ENCODE data around the gene STARD10. TPM values are rescaled to one million over a fixed set of nuclear protein-coding genes. Genes with fewer than 3 reads are reported as not detected.

The STARD10 gene
- total and polyA plus RNA-seq, 3 donors from 2014 or later = 130 to 379 (median 202) TPM

DNA sequence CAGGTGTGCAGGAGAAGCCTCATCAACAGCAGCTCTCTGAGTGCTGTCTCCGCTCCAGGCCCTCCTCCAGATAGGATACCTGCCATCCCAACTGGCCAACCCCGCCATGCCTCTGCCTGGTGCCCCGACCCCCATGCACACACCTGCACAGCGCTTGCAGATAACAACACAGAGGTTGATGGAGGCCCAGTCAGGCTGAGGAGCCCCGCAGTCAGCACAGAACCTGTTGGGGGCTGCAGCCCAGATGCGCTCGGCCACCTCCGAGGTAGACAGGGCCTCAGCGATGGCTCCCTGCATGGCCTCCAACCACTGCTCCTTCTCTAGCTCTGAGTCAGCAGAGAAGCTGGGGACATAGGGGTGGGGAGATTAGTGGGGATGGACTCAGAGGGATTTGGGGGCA, 86.8 kb downstream of the STARD10 start:
- Histone ChIP-seq H3K4me3 (no peak overlapping the region), H3K27ac (no peak overlapping the region), H3K36me3 (ENCODE audit: low read depth, missing control alignments) (no peaks in the 10 kb centered on the region), H3K4me1 (peaks cover 18% of the 10 kb centered on the region), H3K27me3 (no peaks in the 10 kb centered on the region), H3K9me3 (no peaks in the 10 kb centered on the region)
- DNase-seq = no peak
- intact Hi-C loops (cut with DNase I; ENCODE audit: low total_unique reads) = no loop called here
- 90 to 94% methylated on average over 9 of the region's 9 CpGs for WGBS, 2 donors
- TF ChIP-seq, protein P1, sequence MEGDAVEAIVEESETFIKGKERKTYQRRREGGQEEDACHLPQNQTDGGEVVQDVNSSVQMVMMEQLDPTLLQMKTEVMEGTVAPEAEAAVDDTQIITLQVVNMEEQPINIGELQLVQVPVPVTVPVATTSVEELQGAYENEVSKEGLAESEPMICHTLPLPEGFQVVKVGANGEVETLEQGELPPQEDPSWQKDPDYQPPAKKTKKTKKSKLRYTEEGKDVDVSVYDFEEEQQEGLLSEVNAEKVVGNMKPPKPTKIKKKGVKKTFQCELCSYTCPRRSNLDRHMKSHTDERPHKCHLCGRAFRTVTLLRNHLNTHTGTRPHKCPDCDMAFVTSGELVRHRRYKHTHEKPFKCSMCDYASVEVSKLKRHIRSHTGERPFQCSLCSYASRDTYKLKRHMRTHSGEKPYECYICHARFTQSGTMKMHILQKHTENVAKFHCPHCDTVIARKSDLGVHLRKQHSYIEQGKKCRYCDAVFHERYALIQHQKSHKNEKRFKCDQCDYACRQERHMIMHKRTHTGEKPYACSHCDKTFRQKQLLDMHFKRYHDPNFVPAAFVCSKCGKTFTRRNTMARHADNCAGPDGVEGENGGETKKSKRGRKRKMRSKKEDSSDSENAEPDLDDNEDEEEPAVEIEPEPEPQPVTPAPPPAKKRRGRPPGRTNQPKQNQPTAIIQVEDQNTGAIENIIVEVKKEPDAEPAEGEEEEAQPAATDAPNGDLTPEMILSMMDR (IDR thresholded peaks at IDR 0.05) = no peak
- no peak for TF ChIP-seq POLR2A (IDR thresholded peaks at IDR 0.05)

DNA sequence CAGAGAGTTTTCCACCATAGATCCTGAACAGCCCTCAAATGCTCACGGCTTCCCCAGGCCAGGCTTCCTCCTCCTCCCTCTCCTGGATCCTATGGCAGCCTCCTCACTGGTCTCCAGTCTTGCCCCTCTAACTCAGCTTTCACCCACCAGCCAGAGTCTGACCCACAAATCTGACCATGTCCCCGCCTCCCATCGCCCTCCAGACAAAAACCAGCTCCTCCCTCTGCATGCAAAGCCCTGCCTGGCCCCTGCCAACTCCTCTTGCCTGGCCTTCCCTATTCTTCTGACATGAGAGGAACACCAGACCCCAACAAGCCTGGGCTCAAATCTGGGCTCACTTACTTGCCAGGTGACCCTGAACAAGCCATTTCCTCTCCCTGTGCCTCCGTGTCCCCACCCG, 87.3 kb downstream of the STARD10 start:
- Histone ChIP-seq H3K36me3 (ENCODE audit: low read depth, missing control alignments) (no peaks in the 10 kb centered on the region), H3K4me1 (peaks cover 18% of the 10 kb centered on the region), H3K4me3 (no peak overlapping the region), H3K9me3 (no peaks in the 10 kb centered on the region), H3K27me3 (no peaks in the 10 kb centered on the region), H3K27ac (no peak overlapping the region)
- intact Hi-C loops (cut with DNase I; ENCODE audit: low total_unique reads) = no loop called here
- no peak for DNase-seq
- WGBS, 2 donors = 82 to 83% methylated on average over 5 of the region's 5 CpGs
- TF ChIP-seq, protein P1 (IDR thresholded peaks at IDR 0.05) = no peak
- TF ChIP-seq POLR2A (IDR thresholded peaks at IDR 0.05) = no peak

DNA sequence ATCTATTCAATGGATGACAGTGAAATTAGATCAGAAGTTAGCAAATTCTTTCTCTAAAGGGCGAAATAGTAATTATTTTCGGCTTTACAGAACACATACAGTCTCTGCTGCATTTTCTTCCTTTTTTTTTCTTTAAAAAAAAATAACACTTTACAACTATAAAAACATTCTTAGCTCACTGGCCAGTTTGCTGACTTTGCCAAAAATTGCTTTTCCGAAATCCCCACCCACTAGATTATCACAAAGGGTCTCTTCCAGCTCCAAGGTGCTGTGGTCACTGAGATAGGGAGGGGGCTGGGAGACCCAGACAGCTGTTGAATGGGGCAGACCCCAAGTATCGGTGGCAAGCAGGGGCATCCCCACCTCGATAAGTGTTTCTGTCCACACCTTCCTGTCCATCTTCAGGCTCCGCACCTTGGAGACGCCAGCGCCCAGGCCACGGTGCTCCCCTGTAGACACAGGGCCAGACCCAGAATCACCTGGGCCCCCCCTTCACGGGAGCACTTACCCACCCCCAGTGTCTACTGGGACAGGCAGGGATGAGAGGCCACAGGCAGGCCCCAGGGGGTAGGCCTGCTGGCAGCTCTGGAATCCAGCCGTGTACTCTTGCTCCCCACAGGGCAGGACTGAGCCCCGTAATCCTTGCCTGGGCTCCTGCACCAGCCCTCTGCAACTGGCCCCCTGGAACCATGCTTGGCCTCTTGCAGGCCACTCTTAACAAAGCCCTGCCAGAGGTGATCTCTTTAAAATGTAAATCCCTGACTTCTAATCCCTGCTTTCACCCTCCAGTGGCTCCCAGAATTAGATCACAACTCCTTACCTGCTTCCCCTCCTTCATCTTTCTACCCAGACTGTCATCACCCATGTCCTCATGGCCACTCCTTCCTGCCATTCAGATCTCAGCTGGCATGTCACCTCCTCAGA, 88.1 kb downstream of the STARD10 start:
- H3K36me3 ChIP-seq (ENCODE audit: low read depth, missing control alignments) = no peaks in the 10 kb centered on the region
- DNase-seq = no peak

DNA sequence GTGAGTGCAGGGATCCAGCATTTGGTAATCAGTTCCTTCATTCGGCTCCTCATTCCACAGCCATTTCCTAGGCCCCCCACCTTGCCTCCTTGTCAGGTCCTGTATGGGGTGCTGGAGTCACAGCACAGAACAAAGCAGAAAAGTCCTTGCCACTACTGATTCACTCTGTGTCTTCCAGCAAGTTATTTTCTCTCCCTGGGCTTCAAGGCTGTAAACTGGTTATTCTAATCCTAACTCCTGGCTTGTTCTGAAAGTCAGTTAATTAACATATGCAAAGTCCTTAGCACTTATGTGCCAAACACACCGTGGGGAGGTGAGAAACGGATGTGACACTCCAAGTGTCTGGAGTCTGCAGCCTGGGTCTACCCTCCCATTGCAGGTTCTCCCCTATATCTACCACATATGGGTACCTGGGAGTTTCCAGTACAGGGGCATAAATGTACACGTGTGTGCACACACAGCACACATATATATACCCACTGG, 89.0 kb downstream of the STARD10 start:
- H3K4me1 ChIP-seq = peaks cover 18% of the 10 kb centered on the region
- no peak for DNase-seq
- H3K27ac ChIP-seq = no peak overlapping the region
- no peaks in the 10 kb centered on the region for H3K27me3 ChIP-seq
- no peaks in the 10 kb centered on the region for H3K36me3 ChIP-seq (ENCODE audit: low read depth, missing control alignments)
- no peak overlapping the region for H3K4me3 ChIP-seq
- H3K9me3 ChIP-seq = no peaks in the 10 kb centered on the region
- TF ChIP-seq POLR2A (IDR thresholded peaks at IDR 0.05) = no peak
- TF ChIP-seq, protein P1 (IDR thresholded peaks at IDR 0.05) = no peak
- intact Hi-C loops (cut with DNase I; ENCODE audit: low total_unique reads) = no loop called here
- 59 to 70% methylated on average over 3 to 4 of the region's 4 CpGs for WGBS, 2 donors

More for the DNA sequence above, 88.1 kb downstream of the STARD10 start:
- no peaks in the 10 kb centered on the region for H3K9me3 ChIP-seq
- WGBS, 2 donors = 83 to 84% methylated on average over 12 of the region's 12 CpGs
- no peaks in the 10 kb centered on the region for H3K27me3 ChIP-seq
- no peak overlapping the region for H3K4me3 ChIP-seq
- H3K4me1 ChIP-seq = peaks cover 18% of the 10 kb centered on the region
- intact Hi-C loops (cut with DNase I; ENCODE audit: low total_unique reads) = no loop called here
- TF ChIP-seq POLR2A (IDR thresholded peaks at IDR 0.05) = no peak
- TF ChIP-seq, protein P1 (IDR thresholded peaks at IDR 0.05) = no peak
- H3K27ac ChIP-seq = no peak overlapping the region

Small RNA genes lying within 50 kb of the gene (microRNA-seq; reads per million reads assigned to microRNA genes)
- 0 reads per million in 2 donors for gene MIR4692 (ENCODE audit: borderline number of aligned reads in 2 of 2, borderline replicate concordance in 1 of 2)

Small RNA genes lying within 50 kb of the gene (small RNA-seq; reads per million reads assigned to genes)
- 0 reads per million in 2 donors for gene MIR4692
- 0 reads per million in 2 donors for gene RF00019

Other genes with a start within 250 kb of the STARD10 start
- gene PDE2A, start 119.6 kb downstream of the STARD10 start, total RNA-seq = 10 to 100 TPM; 15.2 to 20.6 TPM
- gene PDE2A, start 119.6 kb downstream of the STARD10 start, polyA plus RNA-seq (ENCODE audit: insufficient read depth, low read depth, low replicate concordance) = 14.1 TPM
- 10 to 100 TPM; 65.2 to 88.3 TPM for gene ARAP1, start 41.6 kb downstream of the STARD10 start, total RNA-seq
- gene ARAP1, start 41.6 kb downstream of the STARD10 start, polyA plus RNA-seq (ENCODE audit: insufficient read depth, low read depth, low replicate concordance) = 46.9 TPM
- gene ATG16L2, start 20.4 kb upstream of the STARD10 start, total RNA-seq = 10 to 100 TPM; 33.8 to 39.5 TPM
- gene ATG16L2, start 20.4 kb upstream of the STARD10 start, polyA plus RNA-seq (ENCODE audit: insufficient read depth, low read depth, low replicate concordance) = 16.2 TPM

Data from testis (tissue), 3 donors.